GM18517 (cell line): ENCODE measurements around the gene XDH.

Experiments used
- ATAC-seq: cut with Tn5 transposase; IDR thresholded peaks from one replicate; pipeline ENCODE4 v1.9.1; 2021; ENCODE audit warnings: mild to moderate bottlenecking, moderate library complexity; ENCODE audit not compliant: unreplicated experiment

Gene XDH

DNA sequence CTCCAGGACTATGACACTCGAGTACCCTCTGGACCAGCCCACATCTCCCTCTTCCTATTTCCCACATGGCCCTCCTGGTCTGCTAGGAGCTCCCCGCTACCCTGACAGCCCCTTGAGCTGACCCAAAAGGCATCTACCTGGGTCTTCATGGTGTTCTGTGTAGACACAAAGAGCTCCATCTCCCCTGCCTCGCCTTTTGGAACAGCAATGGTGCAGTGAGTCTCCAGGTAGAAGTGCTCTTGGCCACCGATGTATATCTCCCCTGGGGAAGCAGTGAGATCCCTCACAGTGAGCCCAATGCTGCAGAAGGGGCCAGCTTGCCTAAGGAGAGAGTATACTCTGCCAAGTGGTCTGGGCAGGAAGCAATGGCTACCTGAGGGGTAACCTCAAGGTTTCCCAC is 47.8 kb downstream of the XDH start:
- no peak for ATAC-seq

- no peak for ATAC-seq
Observed at GRCh38 chr2:31365834-31366505, 48.6 kb downstream of the XDH start.

GRCh38 chr2:31365348-31365747 is 49.2 kb downstream of the XDH start:
- ATAC-seq = no peak

DNA sequence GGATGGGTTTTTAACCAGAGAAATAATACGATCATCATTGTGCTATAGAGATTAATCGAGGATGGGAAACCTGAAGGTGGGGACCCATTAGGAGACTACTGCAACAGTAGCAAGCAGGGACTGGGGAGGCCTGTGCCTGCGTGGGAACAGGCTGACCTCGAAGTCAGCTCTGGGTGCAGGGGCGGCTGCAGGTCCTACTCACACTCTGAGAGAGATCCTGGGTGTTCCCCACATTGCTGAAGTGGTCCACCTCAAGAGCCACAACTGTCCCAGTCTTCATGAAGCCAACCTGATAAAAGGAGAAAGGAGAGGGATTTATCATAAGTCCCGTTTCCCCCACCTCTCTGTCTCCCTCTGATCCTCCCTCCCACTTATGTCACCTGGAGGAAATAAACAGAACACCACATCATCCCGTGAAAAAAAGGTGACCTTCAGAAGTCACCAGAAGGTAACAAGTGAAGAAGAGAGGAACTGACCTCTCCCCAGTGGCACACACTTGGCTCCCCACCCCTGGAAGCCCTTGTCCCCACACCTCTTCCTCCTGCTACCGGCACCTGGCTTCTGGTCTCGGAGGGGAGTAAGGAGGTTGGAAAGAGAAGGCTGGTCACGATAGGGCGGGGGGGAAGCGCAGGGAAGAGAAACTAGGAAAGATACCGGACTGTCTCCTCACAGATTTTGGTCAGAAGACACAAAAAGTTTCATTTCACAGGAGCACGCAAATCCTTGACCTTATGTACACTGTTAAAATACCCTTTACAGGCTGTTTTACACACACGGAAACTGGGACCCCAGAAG is 50.4 kb downstream of the XDH start:
- ATAC-seq = no peak

DNA sequence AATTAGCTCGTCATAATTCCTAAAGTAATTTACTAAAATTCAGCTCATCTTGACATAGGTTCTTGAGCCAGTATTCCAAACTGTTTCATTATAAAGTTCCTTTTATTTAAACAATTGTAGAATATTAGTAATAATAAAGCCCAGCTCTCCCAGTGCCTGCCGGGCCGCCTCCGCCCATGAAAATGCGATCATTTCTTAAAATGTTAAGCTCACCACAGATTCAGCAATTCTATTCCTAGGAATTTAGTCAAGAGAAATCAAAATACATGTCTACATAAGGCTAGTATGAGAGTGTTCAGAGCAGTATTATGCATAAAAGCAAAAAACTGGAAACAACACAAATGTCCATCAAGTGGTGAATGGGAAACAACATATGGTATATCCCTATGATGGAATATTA is 52.0 kb downstream of the XDH start:
- ATAC-seq = no peak

DNA sequence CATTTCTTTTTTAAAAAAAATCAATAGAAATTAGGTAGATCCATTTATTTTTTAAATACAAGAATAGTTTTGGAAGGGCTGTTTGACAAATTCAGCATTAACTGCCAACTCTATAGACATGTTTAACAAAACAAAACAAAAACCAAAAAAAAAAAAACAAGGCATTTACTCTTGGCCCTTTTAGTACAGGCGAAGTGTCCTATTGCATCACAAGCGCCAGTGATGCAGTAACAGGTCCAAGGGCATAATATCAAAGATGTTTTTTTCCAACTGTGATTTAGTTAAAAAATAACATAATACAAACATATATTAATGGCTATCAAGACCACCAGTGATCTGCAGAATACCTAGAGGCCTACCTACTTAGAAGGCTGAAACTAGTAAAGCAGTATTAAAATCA is 55.3 kb downstream of the XDH start:
- ATAC-seq = no peak

GRCh38 chr2:31354837-31355236 is 59.7 kb downstream of the XDH start:
- ATAC-seq = no peak

GRCh38 chr2:31353179-31353578 is 61.4 kb downstream of the XDH start:
- ATAC-seq = no peak

- no peak for ATAC-seq
Observed at GRCh38 chr2:31349684-31350083, 64.9 kb downstream of the XDH start.

GRCh38 chr2:31349160-31349559 is 65.4 kb downstream of the XDH start:
- ATAC-seq = no peak

- ATAC-seq = no peak
Observed at GRCh38 chr2:31348618-31349017, 65.9 kb downstream of the XDH start.

GRCh38 chr2:31347750-31348149 is 66.8 kb downstream of the XDH start:
- ATAC-seq = no peak

DNA sequence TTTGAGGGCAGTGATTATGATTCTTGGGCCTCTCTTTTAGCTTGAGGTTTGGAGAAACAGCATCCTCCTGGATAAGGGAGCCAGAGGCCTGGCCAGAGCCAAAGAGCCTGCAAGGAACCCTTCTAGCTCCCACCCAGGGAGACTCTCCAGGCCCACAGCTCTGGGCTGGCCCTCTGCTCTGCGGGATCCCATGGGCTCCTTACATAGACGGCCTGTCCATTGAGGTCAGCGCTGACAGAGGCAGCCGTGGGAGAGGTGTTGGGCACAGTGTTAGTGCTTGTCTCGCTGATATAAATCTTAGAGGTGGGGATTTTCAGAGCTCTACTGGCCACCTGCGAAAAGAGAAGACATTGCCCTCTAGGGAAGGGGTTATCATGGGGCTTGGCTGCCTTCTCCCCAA is 67.2 kb downstream of the XDH start:
- ATAC-seq = no peak

DNA sequence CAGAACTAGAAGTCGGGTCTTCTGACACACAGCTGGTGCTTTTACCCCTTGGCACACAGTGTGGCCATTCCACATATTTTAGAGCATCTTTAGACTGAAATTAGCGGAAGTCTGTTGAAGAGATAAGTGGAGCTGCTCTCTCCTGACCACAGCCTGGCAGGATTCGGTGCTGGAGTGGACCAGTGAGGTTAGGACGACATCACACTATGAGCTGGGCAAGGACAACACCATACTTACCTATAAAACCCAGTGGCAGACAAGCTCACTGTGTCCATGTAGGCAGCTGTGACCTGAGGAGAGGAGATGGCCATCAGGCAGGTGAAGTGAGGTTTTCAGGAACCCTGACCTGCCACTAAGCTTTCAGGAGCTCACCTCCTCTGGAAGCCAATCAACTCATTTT is 70.1 kb downstream of the XDH start:
- no peak for ATAC-seq

DNA sequence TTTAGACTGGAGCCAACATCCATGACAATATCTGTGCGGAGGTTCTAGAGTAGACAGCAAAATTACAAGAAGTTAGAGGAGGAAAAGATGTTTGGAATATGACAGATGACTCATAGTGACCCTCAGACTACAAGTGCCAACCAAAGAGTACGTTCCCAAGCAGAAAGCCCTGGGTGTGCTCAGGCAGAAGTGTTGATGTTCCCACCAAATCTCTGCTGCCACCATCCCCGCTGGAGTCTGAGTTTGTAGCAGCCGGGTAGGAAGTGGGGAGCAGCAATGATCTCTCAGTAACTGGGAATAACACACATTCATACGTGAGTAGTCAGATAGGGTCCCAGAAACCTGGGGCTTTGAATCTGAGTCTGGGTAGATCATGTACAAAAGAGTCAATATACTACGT is 73.2 kb downstream of the XDH start:
- ATAC-seq = no peak

DNA sequence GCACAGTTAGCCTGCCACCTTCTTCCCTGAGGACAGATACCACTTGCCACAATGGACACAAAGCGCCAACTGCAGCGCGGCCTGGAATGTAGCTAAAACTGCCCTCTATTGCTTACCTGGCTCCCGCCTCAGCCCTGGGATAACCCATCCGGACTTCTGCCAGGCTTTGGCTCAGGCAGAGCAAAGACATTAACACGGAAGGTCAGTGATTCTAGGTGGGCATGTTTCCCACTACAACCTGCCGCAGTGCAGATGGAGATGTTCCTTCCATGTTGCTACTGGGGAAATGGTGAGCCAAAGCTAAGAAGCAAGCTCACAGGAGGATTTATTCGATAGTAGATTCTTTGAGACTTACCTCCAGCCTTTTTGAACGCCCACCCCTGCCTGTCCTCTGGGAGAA is 74.8 kb downstream of the XDH start:
- ATAC-seq = no peak

- ATAC-seq = no peak
Observed at GRCh38 chr2:31337860-31338259, 76.7 kb downstream of the XDH start.

GRCh38 chr2:31337197-31337596 is 77.3 kb downstream of the XDH start:
- ATAC-seq = no peak

GRCh38 chr2:31335921-31336585 is 78.5 kb downstream of the XDH start:
- no peak for ATAC-seq

DNA sequence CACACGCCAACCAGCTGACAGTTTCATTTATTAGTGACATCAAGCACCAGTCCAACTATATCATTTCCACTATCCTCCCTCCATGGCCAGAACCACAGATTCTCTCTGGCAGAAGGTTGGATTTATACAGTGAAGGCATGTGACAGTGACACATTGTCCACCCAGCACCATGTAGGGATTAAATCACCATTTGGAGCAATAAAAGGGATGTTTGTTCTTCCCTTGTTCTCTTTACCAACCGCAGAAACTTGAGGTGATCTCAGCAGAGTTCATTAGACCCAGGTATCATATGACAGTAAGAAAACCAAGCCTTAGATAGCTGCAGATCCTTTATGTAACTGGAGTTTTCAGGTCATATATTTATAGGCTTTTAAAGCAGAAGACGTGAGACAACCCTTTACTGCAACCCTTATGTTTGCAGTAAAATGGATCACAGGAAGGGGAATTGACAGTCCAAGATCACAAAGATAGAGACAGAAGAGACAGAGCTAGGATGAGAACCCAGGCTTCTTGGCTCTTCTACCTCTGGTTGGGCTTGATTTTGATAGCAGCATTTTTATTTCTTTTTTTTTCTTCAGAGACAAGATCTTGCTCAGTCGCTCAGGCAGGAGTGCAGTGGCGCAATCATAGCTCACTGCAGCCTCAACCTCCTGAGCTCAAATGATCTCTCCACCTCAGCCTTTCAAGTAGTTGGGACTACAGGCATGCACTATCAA is 80.1 kb downstream of the XDH start:
- ATAC-seq = no peak

DNA sequence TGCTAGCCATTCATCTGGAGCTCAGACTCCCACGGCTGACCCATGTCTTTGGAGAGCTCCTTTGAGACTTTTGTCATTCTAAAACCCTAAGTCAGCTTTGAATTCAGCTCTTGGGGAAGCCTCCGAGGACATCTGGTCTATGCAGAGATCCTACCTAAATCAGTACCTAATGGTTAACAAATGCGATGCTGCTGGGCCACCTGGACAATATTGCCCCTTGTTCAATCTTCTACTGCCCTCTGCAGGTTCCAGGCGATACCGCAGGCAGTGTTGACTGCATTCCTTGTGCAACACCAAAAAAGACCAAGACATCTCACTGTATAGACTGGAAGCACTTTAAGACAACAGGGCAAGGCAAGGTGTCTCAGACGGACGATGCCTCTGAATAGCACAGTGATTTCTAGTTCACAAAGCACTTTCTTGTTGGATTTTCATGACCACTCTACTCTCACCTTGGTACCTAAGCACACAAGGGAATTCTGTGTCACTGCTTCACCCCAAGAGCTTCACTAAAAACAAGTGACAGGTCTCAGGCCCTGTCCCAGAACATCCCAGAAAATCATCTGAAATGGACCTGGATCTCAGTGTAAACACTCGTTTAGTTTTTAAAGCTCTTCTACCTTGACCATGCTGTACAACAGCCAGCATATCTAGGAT is 80.9 kb downstream of the XDH start:
- ATAC-seq = peak; percentile 91
